Activated CD4-positive, alpha-beta memory T cell treated with anti-CD3 and anti-CD28 coated beads for 36 hours (primary cell): ENCODE results near the gene SDK1. TPM values are rescaled to one million over a fixed set of nuclear protein-coding genes. Genes with fewer than 3 reads are reported as not detected.
"Not testable (repeated sequence)": the region's sequence is repeated elsewhere in the genome, so short reads cannot be mapped to it uniquely, and the experiment has no call there.

ENCODE experiments used
- CTCF ChIA-PET: fragments of 350-600 bp; sonication (Branson Sonifier 250); formaldehyde crosslinking; loops from one replicate; lab custom pipeline; 2021; ENCODE audit warnings: antibody characterized with exemption, inconsistent platforms; lab: Charles Lee
- POLR2A ChIA-PET: fragments of 350-600 bp; sonication (Branson Sonifier 250); formaldehyde crosslinking; loops from one replicate; lab custom pipeline; 2021; ENCODE audit warnings: antibody characterized with exemption; lab: Charles Lee
- DNase-seq: peaks from one replicate; pipeline ENCODE4 v3.0.0-alpha.2; 2020
- H3K27ac Mint-ChIP-seq: one replicate; pipeline ENCODE4 v1.8.0; 2021; ENCODE audit warnings: mixed read lengths
- H3K27me3 Mint-ChIP-seq: one replicate; pipeline ENCODE4 v1.8.0; 2021; ENCODE audit warnings: mixed read lengths
- H3K36me3 Mint-ChIP-seq: one replicate; pipeline ENCODE4 v1.8.0; 2021; ENCODE audit warnings: mixed read lengths
- H3K4me1 Mint-ChIP-seq: one replicate; pipeline ENCODE4 v1.8.0; 2021; ENCODE audit warnings: low read depth, mixed read lengths
- H3K4me3 Mint-ChIP-seq: one replicate; pipeline ENCODE4 v1.8.0; 2021; ENCODE audit warnings: mild to moderate bottlenecking, mixed read lengths
- H3K9me3 Mint-ChIP-seq: one replicate; pipeline ENCODE4 v1.8.0; 2021; ENCODE audit warnings: mixed read lengths
- intact Hi-C: fragments of 100-400 bp; cut with micrococcal nuclease; formaldehyde crosslinking; loops from one replicate; pipeline ENCODE4 v1.15.1; 2023
- total RNA-seq, 2 experiments: library from RNA; stranded (reverse); gene quantifications; one replicate each; pipeline ENCODE4 v1.2.3, GENCODE V29; 2021

The SDK1 gene
- total RNA-seq, 2 experiments from 2014 or later: 0.14 to 0.24 TPM

- Mint-ChIP-seq H3K4me3 (no peak overlapping the region), H3K27me3 (peaks cover 2% of the 10 kb centered on the region), H3K4me1 (peaks cover 2% of the 10 kb centered on the region), H3K9me3 (no peaks in the 10 kb centered on the region), H3K36me3 (no peaks in the 10 kb centered on the region), H3K27ac (no peak overlapping the region)
- CTCF ChIA-PET: no interaction called here
- intact Hi-C loops: no loop called here
- POLR2A ChIA-PET: no interaction called here
- no peak for DNase-seq
Observed at GRCh38 chr7:3560495-3560894, 259.4 kb downstream of the SDK1 start.

- intact Hi-C loops: no loop called here
- Mint-ChIP-seq H3K9me3 (no peaks in the 10 kb centered on the region), H3K27me3 (no peaks in the 10 kb centered on the region), H3K36me3 (no peaks in the 10 kb centered on the region), H3K27ac (no peak overlapping the region), H3K4me3 (no peak overlapping the region), H3K4me1 (peaks cover 2% of the 10 kb centered on the region)
- ChIA-PET POLR2A (no interaction called here), CTCF (no interaction called here)
- no peak for DNase-seq
Observed at GRCh38 chr7:3561932-3562331, 260.9 kb downstream of the SDK1 start.

GRCh38 chr7:3564231-3564630, 263.2 kb downstream of the SDK1 start:
- Mint-ChIP-seq H3K4me3 (no peak overlapping the region), H3K4me1 (peaks cover 1% of the 10 kb centered on the region), H3K36me3 (no peaks in the 10 kb centered on the region), H3K9me3 (no peaks in the 10 kb centered on the region), H3K27me3 (no peaks in the 10 kb centered on the region), H3K27ac (no peak overlapping the region)
- POLR2A ChIA-PET: no interaction called here
- CTCF ChIA-PET: no interaction called here
- intact Hi-C loops: no loop called here
- DNase-seq: no peak

GRCh38 chr7:3568516-3568915, 267.5 kb downstream of the SDK1 start:
- intact Hi-C loops: no loop called here

GRCh38 chr7:3569643-3570042, 268.6 kb downstream of the SDK1 start:
- no peaks in the 10 kb centered on the region for H3K4me1 Mint-ChIP-seq
- DNase-seq: no peak

More at GRCh38 chr7:3568516-3568915, 267.5 kb downstream of the SDK1 start:
- no peak for DNase-seq
- Mint-ChIP-seq H3K27ac (no peak overlapping the region), H3K9me3 (no peaks in the 10 kb centered on the region), H3K36me3 (no peaks in the 10 kb centered on the region), H3K4me3 (no peak overlapping the region), H3K4me1 (no peaks in the 10 kb centered on the region), H3K27me3 (peaks cover 2% of the 10 kb centered on the region)
- ChIA-PET CTCF (no interaction called here), POLR2A (no interaction called here)

GRCh38 chr7:3573151-3573550, 272.1 kb downstream of the SDK1 start:
- no peak for DNase-seq
- H3K9me3 Mint-ChIP-seq: peaks cover 11% of the 10 kb centered on the region
- H3K36me3 Mint-ChIP-seq: peaks cover 1% of the 10 kb centered on the region
- ChIA-PET POLR2A (no interaction called here), CTCF (no interaction called here)
- no peak overlapping the region for H3K4me3 Mint-ChIP-seq
- peaks cover 7% of the 10 kb centered on the region for H3K27me3 Mint-ChIP-seq
- H3K27ac Mint-ChIP-seq: no peak overlapping the region
- H3K4me1 Mint-ChIP-seq: no peaks in the 10 kb centered on the region
- intact Hi-C loops: no loop called here

More at GRCh38 chr7:3569643-3570042, 268.6 kb downstream of the SDK1 start:
- intact Hi-C loops: no loop called here
- CTCF ChIA-PET: no interaction called here
- Mint-ChIP-seq H3K27me3 (peaks cover 3% of the 10 kb centered on the region), H3K36me3 (no peaks in the 10 kb centered on the region), H3K4me3 (no peak overlapping the region), H3K27ac (no peak overlapping the region), H3K9me3 (no peaks in the 10 kb centered on the region)
- POLR2A ChIA-PET: no interaction called here

- H3K27ac Mint-ChIP-seq: no peak overlapping the region
- H3K9me3 Mint-ChIP-seq: peaks cover 23% of the 10 kb centered on the region
- ChIA-PET POLR2A (no interaction called here), CTCF (no interaction called here)
- H3K36me3 Mint-ChIP-seq: peaks cover 1% of the 10 kb centered on the region
- no peaks in the 10 kb centered on the region for H3K4me1 Mint-ChIP-seq
- H3K27me3 Mint-ChIP-seq: peaks cover 7% of the 10 kb centered on the region
- no peak for DNase-seq
- intact Hi-C loops: no loop called here
- H3K4me3 Mint-ChIP-seq: no peak overlapping the region
Observed at GRCh38 chr7:3574386-3574785, 273.3 kb downstream of the SDK1 start.

GRCh38 chr7:3575753-3576531, 274.9 kb downstream of the SDK1 start:
- Mint-ChIP-seq H3K4me3 (no peak overlapping the region), H3K36me3 (peaks cover 1% of the 10 kb centered on the region), H3K9me3 (peaks cover 23% of the 10 kb centered on the region), H3K27me3 (peaks cover 7% of the 10 kb centered on the region), H3K4me1 (no peaks in the 10 kb centered on the region), H3K27ac (no peak overlapping the region)
- CTCF ChIA-PET: no interaction called here
- intact Hi-C loops: no loop called here
- DNase-seq: no peak
- POLR2A ChIA-PET: no interaction called here

GRCh38 chr7:3578399-3578798, 277.3 kb downstream of the SDK1 start:
- Mint-ChIP-seq H3K27ac (no peak overlapping the region), H3K27me3 (peaks cover 7% of the 10 kb centered on the region), H3K36me3 (peaks cover 1% of the 10 kb centered on the region), H3K4me3 (no peak overlapping the region), H3K9me3 (peaks cover 23% of the 10 kb centered on the region), H3K4me1 (no peaks in the 10 kb centered on the region)
- no peak for DNase-seq
- ChIA-PET CTCF (no interaction called here), POLR2A (no interaction called here)
- intact Hi-C loops: no loop called here

GRCh38 chr7:3579638-3580219, 278.7 kb downstream of the SDK1 start:
- no peak overlapping the region for H3K27ac Mint-ChIP-seq

GRCh38 chr7:3582145-3582544, 281.1 kb downstream of the SDK1 start:
- H3K27me3 Mint-ChIP-seq, H3K27ac Mint-ChIP-seq, DNase-seq, H3K4me3 Mint-ChIP-seq, intact Hi-C loops, H3K4me1 Mint-ChIP-seq, CTCF ChIA-PET, POLR2A ChIA-PET, H3K36me3 Mint-ChIP-seq: not testable (repeated sequence)
- peaks cover 19% of the 10 kb centered on the region for H3K9me3 Mint-ChIP-seq

More at GRCh38 chr7:3579638-3580219, 278.7 kb downstream of the SDK1 start:
- Mint-ChIP-seq H3K36me3 (peaks cover 1% of the 10 kb centered on the region), H3K4me1 (no peaks in the 10 kb centered on the region), H3K4me3 (no peak overlapping the region), H3K27me3 (peaks cover 4% of the 10 kb centered on the region), H3K9me3 (peaks cover 23% of the 10 kb centered on the region)
- no peak for DNase-seq
- CTCF ChIA-PET: no interaction called here
- POLR2A ChIA-PET: no interaction called here
- intact Hi-C loops: no loop called here

GRCh38 chr7:3585826-3586225, 284.8 kb downstream of the SDK1 start:
- Mint-ChIP-seq H3K4me1 (no peaks in the 10 kb centered on the region), H3K9me3 (no peaks in the 10 kb centered on the region), H3K4me3 (no peak overlapping the region), H3K36me3 (no peaks in the 10 kb centered on the region), H3K27ac (no peak overlapping the region), H3K27me3 (no peaks in the 10 kb centered on the region)
- POLR2A ChIA-PET: no interaction called here
- intact Hi-C loops: no loop called here
- CTCF ChIA-PET: no interaction called here
- no peak for DNase-seq

- POLR2A ChIA-PET: no interaction called here
- H3K27ac Mint-ChIP-seq: no peak overlapping the region
- H3K9me3 Mint-ChIP-seq: no peaks in the 10 kb centered on the region
- H3K4me1 Mint-ChIP-seq: no peaks in the 10 kb centered on the region
- DNase-seq: no peak
- no peak overlapping the region for H3K4me3 Mint-ChIP-seq
- H3K36me3 Mint-ChIP-seq: no peaks in the 10 kb centered on the region
- intact Hi-C loops: no loop called here
- CTCF ChIA-PET: no interaction called here
- no peaks in the 10 kb centered on the region for H3K27me3 Mint-ChIP-seq
Observed at GRCh38 chr7:3588341-3588740, 287.3 kb downstream of the SDK1 start.
